Activated CD4-positive, alpha-beta T cell treated with anti-CD3 and anti-CD28 coated beads, Interleukin-2, amount 50 U/mL, for 24 hours (primary cell): ENCODE data around the gene CALML6.

ENCODE experiments used
- DNase-seq, 2 donors: peaks; one replicate each; pipeline ENCODE4 v3.0.0-alpha.2; 2020; ENCODE audit warnings: low read depth in 1 of 2, low spot score in 1 of 2

The CALML6 gene

DNA sequence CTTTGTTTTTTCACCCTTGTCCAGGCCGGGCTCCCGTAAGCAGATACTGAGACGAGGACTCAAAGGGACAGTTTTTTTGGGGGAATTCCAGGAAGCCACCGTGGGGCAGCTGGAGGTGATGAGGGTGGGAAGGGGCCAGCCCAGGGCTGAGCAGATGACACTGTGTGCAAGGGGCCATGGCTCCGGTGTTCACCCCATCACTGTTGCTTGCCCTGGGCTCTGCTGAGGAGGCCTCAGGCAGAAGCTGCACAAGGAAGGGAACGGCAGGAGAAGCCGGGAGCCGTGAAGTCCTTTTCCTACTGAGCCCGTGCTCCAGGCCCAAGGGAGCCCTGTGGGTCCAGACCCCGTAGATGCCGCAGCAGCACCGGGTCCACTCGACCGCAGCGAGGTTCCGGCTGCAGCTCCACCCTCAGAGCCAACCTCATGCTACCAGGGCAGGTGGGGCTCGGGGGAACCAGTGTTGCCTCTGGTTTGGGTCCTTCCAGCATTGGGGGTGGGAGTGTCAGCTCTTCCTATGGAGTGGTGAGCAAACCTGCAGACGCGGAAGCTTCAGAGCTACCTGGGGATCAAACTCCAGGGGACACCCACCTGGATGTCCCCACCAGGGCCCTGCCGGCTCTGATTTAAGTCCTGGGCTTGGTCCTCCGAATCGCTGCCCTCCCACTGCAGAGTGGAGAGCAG is 4.3 kb upstream of the CALML6 start:
- no peak for DNase-seq

DNA sequence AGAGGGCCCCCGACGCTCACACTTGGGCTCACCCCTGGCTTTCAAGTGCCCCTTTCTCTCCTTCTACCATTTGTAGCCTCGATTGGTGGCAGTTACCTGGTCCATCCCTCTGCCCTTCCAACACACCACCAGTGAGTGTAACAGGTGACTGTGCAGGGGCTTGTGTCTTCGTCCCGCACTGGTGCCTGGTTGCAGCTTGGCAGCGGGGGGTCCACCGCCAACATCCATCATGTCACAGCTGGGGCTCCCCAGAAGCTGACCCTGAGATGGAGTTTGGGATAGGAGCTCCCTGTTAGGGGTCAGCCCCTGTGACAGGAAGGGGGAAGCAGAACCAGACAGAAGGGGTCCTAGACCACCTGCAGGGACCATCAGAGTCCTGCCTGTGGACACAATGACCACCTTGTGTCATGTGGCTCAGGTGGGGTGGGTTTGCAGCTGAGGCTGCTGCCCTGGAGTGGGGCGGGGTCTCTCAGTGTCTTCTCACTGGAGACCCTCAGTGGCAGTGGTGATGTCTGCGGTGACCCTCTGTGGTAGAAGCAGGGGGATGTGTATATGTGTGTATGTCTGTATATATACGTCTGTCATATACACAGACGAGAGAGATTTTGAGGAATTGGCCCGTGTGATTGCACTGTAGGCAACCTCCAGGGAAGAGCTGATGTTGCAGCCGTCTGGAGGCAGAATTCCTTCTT is 3.6 kb upstream of the CALML6 start:
- DNase-seq = no peak

DNA sequence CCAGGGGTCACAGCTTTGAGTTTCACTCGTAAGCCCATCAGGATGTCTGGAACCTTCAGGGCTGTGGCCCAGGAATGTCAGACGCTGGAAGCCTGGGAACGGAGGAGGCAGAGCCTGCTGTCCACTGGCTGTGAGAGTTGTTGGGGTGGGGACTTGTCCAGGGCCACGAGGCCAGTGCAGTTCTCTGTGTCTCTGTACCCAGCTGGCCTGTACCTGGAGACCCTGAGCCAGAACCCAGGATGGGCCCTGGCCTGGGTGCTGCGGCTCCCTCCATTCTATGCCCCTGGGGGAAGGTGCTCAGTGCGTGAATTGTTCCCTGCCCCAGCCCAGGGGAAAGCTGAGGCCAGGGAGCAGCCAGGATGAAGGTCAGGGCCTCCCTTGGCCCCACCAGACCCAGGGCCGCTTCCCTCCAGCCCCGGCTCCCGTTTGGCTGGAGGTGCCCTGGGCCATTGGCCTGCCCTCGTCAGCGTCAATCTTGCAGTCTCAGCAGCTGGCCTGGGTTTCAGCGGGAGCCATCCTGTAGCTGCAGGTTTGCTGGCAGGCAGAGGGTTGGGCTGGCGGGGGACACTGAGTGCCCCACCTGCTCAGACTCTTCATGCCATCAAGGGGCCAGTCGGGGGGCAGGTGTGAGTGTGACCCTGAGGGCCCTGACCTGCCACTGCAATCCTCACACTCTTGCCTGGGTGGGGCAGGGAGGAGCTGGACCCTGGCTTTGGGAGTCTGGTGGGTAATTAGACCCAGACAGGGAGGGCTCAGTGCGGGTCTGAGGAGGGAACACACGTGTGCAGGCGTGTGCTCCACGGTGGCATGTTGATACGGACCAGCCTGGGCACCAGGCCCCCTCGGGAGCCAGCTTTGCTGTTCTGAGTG is 724 bp upstream of the CALML6 start:
- DNase-seq = no peak

DNA sequence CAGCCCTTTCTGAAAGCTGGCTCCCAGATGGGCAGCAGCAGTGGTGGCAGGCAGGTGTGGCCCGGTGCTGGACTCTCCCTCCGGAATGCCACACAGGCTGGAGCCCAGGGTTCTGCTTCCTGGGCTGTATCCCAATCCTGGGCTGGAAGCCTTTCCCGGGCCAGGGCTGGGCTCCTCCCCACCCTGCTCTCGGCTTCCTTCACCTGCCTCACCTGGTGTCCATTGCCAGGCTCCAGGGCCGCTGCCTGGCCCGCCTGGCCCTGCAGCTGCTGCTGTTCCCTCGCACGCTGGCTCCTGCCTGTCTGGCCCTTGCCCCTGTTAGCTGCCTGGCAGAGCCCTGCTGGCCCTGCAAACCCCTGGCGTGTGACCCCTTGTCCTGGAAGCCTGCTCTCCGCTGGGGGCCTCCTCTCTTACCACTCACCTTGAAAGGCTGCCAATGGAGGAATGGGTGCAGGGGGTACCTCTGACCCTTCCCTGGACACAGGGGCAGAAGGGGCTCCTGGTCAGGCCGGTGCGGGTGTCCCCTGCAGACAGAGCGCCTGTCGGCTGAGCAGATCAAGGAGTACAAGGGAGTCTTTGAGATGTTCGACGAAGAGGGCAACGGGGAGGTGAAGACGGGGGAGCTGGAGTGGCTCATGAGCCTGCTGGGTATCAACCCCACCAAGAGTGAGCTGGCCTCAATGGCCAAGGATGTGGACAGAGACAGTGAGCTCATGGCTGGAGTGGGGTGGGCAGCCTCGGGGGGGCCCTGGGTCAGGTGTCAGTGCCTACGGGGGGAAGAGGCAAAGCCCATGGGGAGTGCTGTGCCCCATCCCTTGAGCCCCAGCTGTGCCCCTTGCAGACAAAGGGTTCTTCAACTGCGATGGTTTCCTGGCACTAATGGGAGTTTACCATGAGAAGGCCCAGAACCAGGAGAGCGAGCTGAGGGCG is 1.1 kb downstream of the CALML6 start:
- DNase-seq = no peak

DNA sequence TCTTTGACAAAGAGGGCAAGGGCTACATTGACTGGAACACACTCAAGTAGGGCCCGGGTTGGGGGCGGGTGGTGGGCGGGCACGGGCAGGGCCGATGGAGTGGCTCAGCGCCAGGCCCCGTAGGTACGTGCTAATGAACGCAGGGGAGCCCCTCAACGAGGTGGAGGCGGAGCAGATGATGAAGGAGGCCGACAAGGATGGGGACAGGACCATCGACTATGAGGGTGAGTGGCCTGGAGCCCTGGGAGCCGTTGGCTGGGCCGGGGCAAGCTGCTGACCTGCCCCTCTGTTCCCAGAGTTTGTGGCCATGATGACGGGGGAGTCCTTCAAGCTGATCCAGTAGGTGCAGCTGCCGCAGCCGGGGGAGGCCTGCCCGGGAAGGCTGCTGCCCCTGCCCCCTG is 1.8 kb downstream of the CALML6 start:
- DNase-seq = no peak

DNA sequence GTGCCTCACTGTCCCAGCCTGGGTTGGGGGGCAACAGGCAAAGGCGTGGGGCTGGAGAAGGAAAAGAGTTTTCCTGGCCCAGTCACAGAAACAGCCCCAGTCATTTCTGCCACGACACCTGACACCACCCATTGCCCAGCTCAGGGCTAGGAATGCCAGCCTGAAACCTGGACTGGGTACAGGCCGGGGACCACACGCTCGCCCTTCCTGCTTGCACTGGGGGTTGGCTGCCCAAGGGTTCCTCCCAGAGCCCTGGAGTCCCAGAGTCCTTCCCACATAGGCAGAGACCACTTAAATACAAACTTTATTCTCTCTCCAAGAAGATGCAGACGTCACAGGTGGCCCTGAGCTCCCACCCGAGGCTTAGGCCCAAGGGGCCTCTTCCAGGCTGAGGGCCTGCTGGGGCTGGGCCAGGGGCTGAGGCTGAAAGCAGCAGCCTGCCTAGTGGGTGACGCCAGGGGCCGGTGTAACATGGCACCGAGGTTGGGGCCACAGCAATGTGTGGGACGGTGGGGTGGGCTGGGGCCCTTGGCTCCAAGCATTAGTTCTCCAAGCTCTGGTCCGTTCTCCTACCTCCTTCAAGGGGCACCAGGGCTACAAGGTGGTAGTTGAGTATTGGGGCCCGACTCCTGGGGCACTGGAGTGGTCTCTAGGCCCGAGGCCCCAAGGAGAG is 2.4 kb downstream of the CALML6 start:
- DNase-seq = no peak

DNA sequence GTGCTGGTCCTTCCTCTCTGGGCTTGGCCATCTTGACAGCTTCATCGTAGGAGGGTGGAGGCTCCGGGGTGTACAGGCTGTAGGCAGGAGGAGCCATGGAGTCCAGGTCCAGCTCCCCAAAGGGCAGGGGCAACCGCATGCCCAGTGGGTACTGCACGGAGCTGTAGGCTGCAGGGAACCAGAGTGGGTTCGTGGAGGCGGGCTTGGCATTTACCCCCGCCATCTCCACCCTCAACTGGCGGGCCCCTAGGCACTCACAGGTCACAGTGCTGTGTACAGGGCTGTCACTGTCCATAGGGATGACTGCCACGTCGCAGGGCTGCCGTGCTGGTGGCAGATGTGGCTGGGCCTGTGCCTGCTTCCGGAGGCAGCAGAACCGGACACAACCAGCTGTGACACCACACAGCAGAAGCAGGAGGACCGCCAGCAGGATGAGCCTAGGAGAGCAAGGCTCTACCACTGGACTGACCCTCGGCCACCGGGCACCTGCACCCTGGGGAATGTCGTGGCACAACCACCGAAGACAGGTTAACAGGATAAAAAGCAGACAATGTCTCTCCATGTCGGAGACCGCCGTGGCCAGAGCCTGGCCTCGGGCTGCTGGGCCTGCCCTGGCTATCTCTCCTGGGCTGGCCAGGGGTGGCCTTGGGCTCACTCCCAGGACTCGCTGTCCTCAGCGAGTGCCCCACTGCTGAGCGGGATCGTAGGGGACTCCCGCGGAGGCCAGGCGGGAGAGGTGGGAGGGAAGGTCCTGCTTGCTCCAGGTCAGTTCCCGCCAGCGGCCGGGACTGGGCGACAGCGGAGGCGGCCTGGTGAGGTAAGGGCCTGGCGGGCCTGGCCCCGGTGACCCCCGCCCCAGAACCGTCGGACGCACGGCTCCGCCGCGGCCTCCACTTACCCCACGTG is 3.2 kb downstream of the CALML6 start:
- DNase-seq = no peak

DNA sequence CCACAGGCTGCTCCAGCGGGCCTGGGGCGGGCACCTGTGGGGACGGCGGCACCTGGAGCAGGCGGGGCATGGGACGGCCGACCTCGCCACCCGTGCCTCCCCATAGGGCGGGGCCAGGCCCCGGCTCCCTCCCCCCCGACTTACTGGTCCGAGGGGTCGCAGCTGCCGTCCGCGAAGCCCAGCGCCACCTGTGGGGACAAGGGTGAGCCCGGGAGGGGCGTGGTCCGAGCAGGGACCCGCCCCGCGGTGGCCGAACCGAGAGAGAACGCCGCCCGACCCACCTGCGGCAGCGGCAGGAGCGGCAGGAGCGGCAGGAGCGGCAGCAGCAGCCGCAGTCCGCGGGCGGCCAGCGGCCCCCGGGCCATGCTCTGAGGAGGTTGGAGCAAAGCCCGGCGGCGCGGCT is 3.8 kb downstream of the CALML6 start, which contains the start of gene TMEM52:
Gene TMEM52, minus strand, starts transcription at position 379 of the 403 bp plus-strand sequence. Its CDS starts 14 bp downstream, at position 365.
- peak in 1 of 2 donors; percentile 24 for DNase-seq

DNA sequence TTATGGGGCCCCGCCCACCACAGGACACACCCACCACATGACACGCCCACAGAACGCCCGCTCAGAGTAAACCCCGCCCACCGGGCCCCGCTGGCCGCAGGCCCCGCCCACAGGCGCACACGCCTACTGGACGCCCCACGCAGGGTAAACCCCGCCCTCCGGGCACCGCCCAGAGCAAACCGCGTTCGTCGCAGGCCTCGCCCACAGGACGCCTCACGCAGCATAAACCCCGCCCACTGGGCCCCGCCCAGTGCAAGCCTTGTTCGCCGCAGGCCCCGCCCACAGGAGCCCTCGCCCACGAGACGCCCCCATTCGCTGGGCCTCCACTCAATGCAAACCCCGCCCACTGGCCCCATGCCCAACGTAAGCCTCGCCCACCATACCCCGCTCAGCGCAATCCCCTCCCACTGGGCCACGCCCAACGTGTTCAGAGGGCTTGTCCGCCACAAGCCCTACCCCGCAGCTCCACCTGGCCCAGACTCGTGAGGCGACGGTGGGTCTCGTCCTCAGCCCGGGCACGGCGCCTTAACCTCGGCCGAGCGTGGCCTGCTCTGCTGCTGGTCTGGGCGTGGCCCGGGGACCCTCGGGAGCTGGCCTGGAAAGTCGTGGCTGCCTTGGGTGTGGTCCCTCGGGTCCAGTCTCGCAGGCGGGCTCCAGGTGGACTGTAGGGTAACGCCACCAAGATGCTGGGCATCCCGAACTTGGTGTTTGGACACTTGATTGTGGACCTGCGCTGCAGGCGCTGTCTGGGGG is 4.4 kb downstream of the CALML6 start:
- peak; percentile 93 to 96 for DNase-seq

DNA sequence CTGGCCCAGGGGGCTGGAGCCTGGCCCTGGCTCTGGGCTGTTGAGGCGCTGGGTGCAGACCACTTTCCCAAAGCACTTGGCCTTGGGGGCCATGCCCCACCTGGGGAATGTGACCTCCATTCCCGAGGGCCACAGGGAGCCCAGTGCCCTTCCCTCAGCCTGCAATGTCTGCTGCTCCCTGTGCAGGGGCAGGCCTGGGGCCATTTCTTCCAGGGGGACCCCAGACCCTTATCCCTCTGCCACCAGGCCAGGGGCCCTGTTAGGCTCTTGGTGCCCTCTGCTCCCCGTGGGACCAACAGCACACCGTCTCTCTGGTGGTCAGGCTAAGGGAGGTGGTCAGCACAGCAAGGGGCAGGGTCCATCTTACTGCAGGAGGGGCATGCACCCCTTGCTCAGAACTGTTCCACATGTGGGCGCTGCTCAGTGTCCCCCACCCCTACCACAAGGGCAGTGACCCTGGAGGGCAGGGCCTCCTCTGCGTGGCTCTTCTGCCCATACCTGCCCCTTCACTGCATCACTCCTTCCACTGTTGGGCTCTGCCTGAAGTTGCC is 5.1 kb downstream of the CALML6 start:
- DNase-seq = no peak

DNA sequence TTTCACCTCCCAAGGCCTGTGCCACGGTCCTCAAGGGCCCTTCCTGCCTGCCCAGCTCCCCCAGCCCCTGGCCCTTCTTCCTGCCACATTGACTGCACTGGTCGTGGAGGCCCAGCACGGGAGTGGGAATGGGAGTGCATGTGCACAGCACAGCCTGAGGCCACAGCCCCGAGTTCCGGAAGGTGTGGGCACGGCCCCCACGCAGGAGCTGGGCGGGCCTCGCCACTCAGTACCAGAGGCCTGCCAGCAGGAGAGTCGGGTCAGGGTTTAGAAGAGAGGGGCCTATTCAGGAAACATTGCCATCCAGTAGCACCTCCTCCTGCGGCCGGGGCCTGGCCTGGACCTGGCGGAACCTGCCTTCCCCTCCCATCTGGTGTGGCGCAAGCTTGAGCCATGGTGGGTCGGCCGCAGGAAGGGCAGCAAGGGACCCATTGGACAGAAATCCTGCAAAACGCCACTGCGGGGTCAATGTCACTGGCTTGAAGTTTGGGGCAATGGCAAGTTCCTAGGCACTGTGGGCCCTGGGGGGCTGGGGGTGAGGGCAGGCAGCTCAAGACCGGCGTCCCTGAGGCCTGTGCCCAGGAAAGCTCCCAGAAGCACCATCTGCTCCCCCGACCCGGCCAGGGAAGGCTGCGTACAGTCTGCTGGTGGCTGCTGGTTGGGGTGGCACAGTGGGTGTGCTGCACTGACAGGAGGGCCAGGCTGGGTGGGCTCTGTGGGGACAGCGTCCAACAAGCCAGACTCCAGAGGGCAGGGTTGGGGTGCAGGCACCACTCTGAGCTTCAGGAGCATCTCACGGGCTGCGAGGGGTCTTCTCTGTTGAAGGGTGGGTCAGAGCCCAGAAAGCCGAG is 5.8 kb downstream of the CALML6 start:
- no peak for DNase-seq

DNA sequence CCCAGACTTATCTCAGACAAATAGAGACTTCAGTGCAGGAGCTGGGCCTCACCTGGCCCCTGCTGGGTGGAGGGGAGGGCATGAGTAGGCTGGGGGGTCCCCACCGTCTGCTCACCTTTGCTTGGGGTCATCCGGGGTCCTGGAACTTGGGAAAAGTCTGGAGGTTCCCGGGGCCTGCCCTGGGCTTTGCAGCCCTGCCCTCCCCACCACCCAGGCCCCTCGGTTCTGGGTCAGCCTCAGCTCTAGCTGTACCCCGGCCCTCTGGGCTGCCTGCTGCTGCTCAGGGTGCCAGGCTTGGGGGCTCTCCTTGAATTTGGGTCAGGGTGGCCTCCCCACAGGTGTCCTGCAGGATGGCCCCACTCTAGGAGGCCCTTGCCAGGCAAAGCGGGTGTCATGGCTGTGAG is 6.4 kb downstream of the CALML6 start:
- no peak for DNase-seq

DNA sequence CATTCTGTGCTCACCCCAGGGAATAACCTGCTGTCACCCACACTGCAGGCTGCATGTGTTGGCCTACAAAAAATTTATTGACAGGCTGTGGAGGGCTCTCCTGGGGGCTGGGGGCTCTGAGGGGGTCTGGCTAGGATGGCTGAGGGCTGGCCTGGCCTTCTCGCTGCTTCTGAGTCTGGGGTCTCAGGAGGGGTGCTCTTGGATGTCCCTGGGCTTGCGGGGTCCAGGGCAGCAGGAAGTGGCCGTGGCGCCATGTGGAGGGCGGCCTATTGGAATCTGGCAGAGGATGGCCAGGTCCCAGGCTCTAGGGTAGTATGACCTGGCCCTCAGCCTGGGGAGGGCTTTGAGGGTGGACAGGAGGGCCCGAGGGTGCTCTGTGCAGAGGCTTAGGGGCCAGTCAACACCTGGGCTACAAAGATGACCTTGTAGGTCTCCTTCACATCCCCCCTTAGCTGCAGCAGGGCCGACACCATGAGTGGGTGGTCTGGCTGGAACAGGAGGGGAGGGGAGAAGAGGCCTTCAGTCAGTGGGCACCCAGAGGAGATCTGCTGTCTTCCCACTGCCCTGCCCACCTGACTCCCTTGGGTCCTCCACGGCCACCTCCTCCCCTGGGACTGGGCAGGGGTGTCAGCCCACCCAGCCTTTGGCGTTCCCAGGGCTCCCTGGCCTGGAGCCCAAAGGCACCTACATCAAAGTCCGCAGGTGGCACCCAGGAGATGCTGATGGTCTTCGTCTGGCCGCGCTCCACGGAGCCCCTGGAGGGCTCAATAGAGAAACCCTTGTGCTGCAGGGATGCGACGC is 7.0 kb downstream of the CALML6 start:
- DNase-seq = no peak

DNA sequence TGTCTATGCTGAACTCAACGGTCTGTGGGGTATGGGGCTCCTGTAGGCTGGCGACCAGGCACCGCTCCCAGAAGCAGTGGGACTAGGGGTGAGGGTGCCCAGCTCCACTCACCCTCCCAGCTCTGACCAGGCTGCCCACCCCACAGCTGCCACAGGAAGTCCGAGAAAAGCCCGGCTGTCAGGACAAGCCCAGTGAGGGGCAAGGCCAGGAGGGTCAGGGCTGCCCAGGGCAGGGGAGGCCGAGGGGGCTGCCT is 7.6 kb downstream of the CALML6 start:
- DNase-seq = no peak

DNA sequence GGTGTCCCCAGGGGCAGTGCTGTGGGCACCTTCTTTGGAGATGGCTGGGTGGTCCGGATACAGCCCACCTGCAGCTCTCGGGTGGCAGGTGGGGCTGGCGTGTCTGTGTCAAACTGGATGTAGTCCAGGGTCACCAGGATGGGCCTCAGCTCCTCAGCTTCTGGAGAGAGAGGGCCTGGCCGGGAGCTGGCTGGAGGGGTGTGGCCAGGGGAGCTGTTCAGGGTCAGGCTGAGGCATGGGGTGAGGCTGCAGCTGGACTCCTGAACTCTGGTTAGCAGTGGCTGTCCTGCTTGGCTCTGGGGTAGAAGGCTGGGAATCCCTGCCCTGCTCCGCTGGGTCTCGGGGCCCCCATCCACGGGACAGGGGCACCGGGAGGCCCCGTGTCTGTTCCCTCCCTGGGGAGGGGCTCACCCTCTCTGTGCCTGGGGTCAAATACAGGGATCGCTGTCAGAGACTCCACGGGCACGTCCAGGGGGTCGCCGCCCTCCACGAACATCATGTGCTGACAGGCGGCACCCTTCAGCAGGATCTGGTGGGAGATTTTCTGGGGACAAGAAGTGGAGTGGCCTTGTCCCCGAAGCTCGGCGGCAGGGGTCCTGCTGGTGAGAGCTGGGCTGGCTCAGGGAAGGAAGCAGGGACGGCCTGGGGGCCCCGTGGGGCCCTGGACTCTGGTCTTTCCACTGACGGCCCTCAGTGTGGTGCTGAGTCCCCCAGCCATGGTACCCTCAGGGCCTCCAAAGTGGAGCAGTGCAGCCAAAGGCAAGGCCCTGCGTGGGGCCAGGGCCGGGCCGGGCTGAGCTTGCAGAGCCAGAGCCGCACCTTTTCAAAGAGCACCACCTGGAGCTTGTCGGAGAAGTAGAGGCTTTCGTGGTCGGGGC is 8.1 kb downstream of the CALML6 start:
- DNase-seq = no peak

DNA sequence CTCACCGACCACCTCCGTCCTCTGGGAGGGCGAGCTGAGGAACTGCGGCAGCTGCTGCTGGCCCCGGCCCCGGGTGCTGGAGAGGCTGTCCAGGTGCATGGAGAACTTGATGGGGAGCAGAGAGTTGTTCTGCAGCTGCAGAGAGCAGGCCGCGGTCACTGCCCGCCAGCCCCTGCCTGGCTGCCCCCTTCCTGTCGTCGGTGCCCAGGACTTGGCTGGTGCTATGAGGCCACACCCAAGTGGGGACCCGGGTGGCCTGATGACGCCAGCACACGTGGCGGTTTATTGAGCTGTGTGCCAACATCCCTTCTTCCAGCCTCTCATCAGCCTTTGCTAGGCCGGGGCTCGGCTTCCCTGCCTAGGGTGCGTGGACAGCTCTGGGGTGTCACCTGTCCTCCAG is 9.3 kb downstream of the CALML6 start:
- DNase-seq = no peak
